Neuron (in vitro differentiated cells): Measurements from ENCODE around the gene VEGFC.

Experiments used
- H2AFZ ChIP-seq: one replicate; pipeline ENCODE4 v1.6.1; 2013; ENCODE audit warnings: low read depth, mild to moderate bottlenecking, inconsistent platforms, low read length, moderate library complexity
- H3K27me3 ChIP-seq: one replicate; pipeline ENCODE4 v1.6.1; 2013; ENCODE audit warnings: low read length; ENCODE audit not compliant: insufficient read depth
- H3K36me3 ChIP-seq: one replicate; pipeline ENCODE4 v1.6.1; 2013; ENCODE audit warnings: low read length; ENCODE audit not compliant: insufficient read depth
- H3K4me1 ChIP-seq: one replicate; pipeline ENCODE4 v1.6.1; 2013; ENCODE audit warnings: low read length; ENCODE audit not compliant: insufficient read depth
- H3K4me3 ChIP-seq: 2 replicates; pipeline ENCODE4 v1.5.1; 2013; ENCODE audit warnings: mild to moderate bottlenecking, low read length, moderate library complexity
- H3K9me3 ChIP-seq: one replicate; pipeline ENCODE4 v1.6.1; 2013; ENCODE audit warnings: low read length

The VEGFC gene

GRCh38 chr4:176745902-176746301 lies 46.8 kb downstream of the VEGFC start:
- Histone ChIP-seq H3K27me3 (no peaks in the 10 kb centered on the region), H3K36me3 (no peaks in the 10 kb centered on the region), H3K4me3 (no peak overlapping the region), H2AFZ (no peak overlapping the region), H3K9me3 (no peaks in the 10 kb centered on the region), H3K4me1 (no peaks in the 10 kb centered on the region)

- H3K4me1 ChIP-seq: no peaks in the 10 kb centered on the region
- no peaks in the 10 kb centered on the region for H3K9me3 ChIP-seq
These were observed 48.6 kb downstream of the VEGFC start for GRCh38 chr4:176744091-176744490.

GRCh38 chr4:176742211-176742610 lies 50.5 kb downstream of the VEGFC start:
- Histone ChIP-seq H2AFZ (no peak overlapping the region), H3K4me1 (no peaks in the 10 kb centered on the region), H3K27me3 (no peaks in the 10 kb centered on the region), H3K9me3 (no peaks in the 10 kb centered on the region), H3K36me3 (no peaks in the 10 kb centered on the region), H3K4me3 (no peak overlapping the region)

More at GRCh38 chr4:176744091-176744490, 48.6 kb downstream of the VEGFC start:
- H3K36me3 ChIP-seq: no peaks in the 10 kb centered on the region
- H3K4me3 ChIP-seq: no peak overlapping the region
- H3K27me3 ChIP-seq: no peaks in the 10 kb centered on the region
- no peak overlapping the region for H2AFZ ChIP-seq

GRCh38 chr4:176741253-176741652 lies 51.5 kb downstream of the VEGFC start:
- Histone ChIP-seq H2AFZ (no peak overlapping the region), H3K4me3 (no peak overlapping the region), H3K27me3 (no peaks in the 10 kb centered on the region), H3K9me3 (no peaks in the 10 kb centered on the region), H3K4me1 (no peaks in the 10 kb centered on the region), H3K36me3 (no peaks in the 10 kb centered on the region)

GRCh38 chr4:176735300-176735699 lies 57.4 kb downstream of the VEGFC start:
- no peaks in the 10 kb centered on the region for H3K27me3 ChIP-seq
- no peaks in the 10 kb centered on the region for H3K36me3 ChIP-seq
- no peak overlapping the region for H2AFZ ChIP-seq
- peaks cover 21% of the 10 kb centered on the region for H3K4me1 ChIP-seq
- H3K4me3 ChIP-seq: no peak overlapping the region
- H3K9me3 ChIP-seq: no peaks in the 10 kb centered on the region

- H3K36me3 ChIP-seq: no peaks in the 10 kb centered on the region
- H3K4me1 ChIP-seq: peaks cover 21% of the 10 kb centered on the region
- H3K4me3 ChIP-seq: no peak overlapping the region
- H3K27me3 ChIP-seq: no peaks in the 10 kb centered on the region
- no peaks in the 10 kb centered on the region for H3K9me3 ChIP-seq
- H2AFZ ChIP-seq: no peak overlapping the region
These were observed 58.3 kb downstream of the VEGFC start for GRCh38 chr4:176734461-176734860.

GRCh38 chr4:176729489-176729888 lies 63.2 kb downstream of the VEGFC start:
- no peaks in the 10 kb centered on the region for H3K27me3 ChIP-seq
- no peaks in the 10 kb centered on the region for H3K36me3 ChIP-seq
- no peak overlapping the region for H3K4me3 ChIP-seq
- H3K4me1 ChIP-seq: peaks cover 11% of the 10 kb centered on the region
- no peaks in the 10 kb centered on the region for H3K9me3 ChIP-seq
- H2AFZ ChIP-seq: no peak overlapping the region

- Histone ChIP-seq H3K9me3 (no peaks in the 10 kb centered on the region), H3K4me1 (no peaks in the 10 kb centered on the region), H3K36me3 (no peaks in the 10 kb centered on the region), H3K4me3 (no peak overlapping the region), H3K27me3 (no peaks in the 10 kb centered on the region), H2AFZ (no peak overlapping the region)
These were observed 65.9 kb downstream of the VEGFC start for GRCh38 chr4:176726803-176727202.

GRCh38 chr4:176721459-176721858 lies 71.3 kb downstream of the VEGFC start:
- Histone ChIP-seq H3K4me3 (no peak overlapping the region), H3K4me1 (no peaks in the 10 kb centered on the region), H3K36me3 (no peaks in the 10 kb centered on the region), H3K27me3 (no peaks in the 10 kb centered on the region), H2AFZ (no peak overlapping the region), H3K9me3 (no peaks in the 10 kb centered on the region)

- no peak overlapping the region for H2AFZ ChIP-seq
- H3K4me1 ChIP-seq: no peaks in the 10 kb centered on the region
- H3K4me3 ChIP-seq: no peak overlapping the region
- no peaks in the 10 kb centered on the region for H3K27me3 ChIP-seq
- no peaks in the 10 kb centered on the region for H3K36me3 ChIP-seq
- no peaks in the 10 kb centered on the region for H3K9me3 ChIP-seq
These were observed 73.8 kb downstream of the VEGFC start for GRCh38 chr4:176718881-176719280.

GRCh38 chr4:176717237-176717636 lies 75.5 kb downstream of the VEGFC start:
- Histone ChIP-seq H3K4me1 (no peaks in the 10 kb centered on the region), H3K4me3 (no peak overlapping the region), H3K9me3 (no peaks in the 10 kb centered on the region), H3K36me3 (no peaks in the 10 kb centered on the region), H2AFZ (no peak overlapping the region), H3K27me3 (no peaks in the 10 kb centered on the region)

GRCh38 chr4:176709417-176709816 lies 83.3 kb downstream of the VEGFC start:
- no peaks in the 10 kb centered on the region for H3K9me3 ChIP-seq
- no peaks in the 10 kb centered on the region for H3K4me1 ChIP-seq
- no peak overlapping the region for H2AFZ ChIP-seq
- no peak overlapping the region for H3K4me3 ChIP-seq
- H3K27me3 ChIP-seq: no peaks in the 10 kb centered on the region
- H3K36me3 ChIP-seq: no peaks in the 10 kb centered on the region

GRCh38 chr4:176708771-176709311 lies 83.9 kb downstream of the VEGFC start:
- Histone ChIP-seq H3K4me1 (no peaks in the 10 kb centered on the region), H3K27me3 (no peaks in the 10 kb centered on the region), H2AFZ (no peak overlapping the region), H3K9me3 (no peaks in the 10 kb centered on the region), H3K36me3 (no peaks in the 10 kb centered on the region), H3K4me3 (no peak overlapping the region)

GRCh38 chr4:176690716-176691115 lies 102.0 kb downstream of the VEGFC start:
- Histone ChIP-seq H2AFZ (no peak overlapping the region), H3K4me1 (no peaks in the 10 kb centered on the region), H3K27me3 (no peaks in the 10 kb centered on the region), H3K4me3 (no peak overlapping the region), H3K36me3 (no peaks in the 10 kb centered on the region), H3K9me3 (no peaks in the 10 kb centered on the region)
